Posterior vena cava (tissue), 2 donors: ENCODE measurements around the gene CAB39. TPM values are rescaled to one million over a fixed set of nuclear protein-coding genes. Genes with fewer than 3 reads are reported as not detected.

Experiments used
- DNase-seq: peaks from one replicate; pipeline ENCODE4 v3.0.0-alpha.2; 2020; ENCODE audit warnings: low spot score
- intact Hi-C, 2 donors: fragments of 100-400 bp; cut with DNase I; formaldehyde crosslinking; loops; one replicate each; pipeline versions ENCODE4 v1.14.1 to v1.14.2; 2022 to 2023
- long read RNA-seq, 2 donors: library from polyadenylated mRNA; unstranded; transcript quantifications; one replicate each; pipeline ENCODE4 v2.0.0, GENCODE V29; 2020 to 2021
- total RNA-seq, 2 donors: library from RNA; stranded (reverse); fragmentation: NEBNext Ultra II Directional; extraction: Animal tissue kit (Norgen Biotek cat#: 25700); gene quantifications; one replicate each; pipeline ENCODE4 v1.2.1, GENCODE V29; 2021
- donor health status: DM: yes; HTN: yes; CAD: no.
- donor health status: DM: yes; HTN: yes; CAD: no.

The CAB39 gene
- 10 to 100 TPM; 62.3 to 76.0 TPM for total RNA-seq
- long read RNA-seq, donor 1, transcript CAB39-201 (9 exons, 3,826 nt): major isoform, 25 of 32 reads
- long read RNA-seq, donor 1, partial matches to known transcripts: 1 of 32 reads
- long read RNA-seq, donor 1, other reads (novel, unspliced or antisense): 6 of 32 reads
- long read RNA-seq, donor 2, partial matches to known transcripts: 2 of 15 reads
- long read RNA-seq, donor 2, other reads (novel, unspliced or antisense): 11 of 15 reads

- intact Hi-C loops: loop anchor here in 1 of 2 donors (5.0 kb wide), 1 partner anchor 85 kb away; no protein-coding TSS in a partner anchor
- peak; percentile 96 for DNase-seq
Measured at GRCh38 chr2:230712443-230713330, at the start of gene CAB39. CAB39 (plus strand) TSS chr2:230712842; CDS start chr2:230760002, 47,160 bp downstream.

GRCh38 chr2:230664128-230664527 lies 48.5 kb upstream of the CAB39 start:
- peak; percentile 34 for DNase-seq
- intact Hi-C loops: no loop called here

GRCh38 chr2:230664844-230665243 lies 47.8 kb upstream of the CAB39 start:
- DNase-seq: peak; percentile 58
- intact Hi-C loops: no loop called here

GRCh38 chr2:230665263-230665691 lies 47.4 kb upstream of the CAB39 start:
- intact Hi-C loops: no loop called here
- peak; percentile 73 for DNase-seq

GRCh38 chr2:230666446-230666845 lies 46.2 kb upstream of the CAB39 start:
- intact Hi-C loops: loop anchor here in 1 of 2 donors (1.0 kb wide), 1 partner anchor 16 kb away; no protein-coding TSS in a partner anchor
- peak; percentile 40 for DNase-seq

- intact Hi-C loops: loop anchor here in 1 of 2 donors (1.0 kb wide), 1 partner anchor 15 kb away; no protein-coding TSS in a partner anchor
- DNase-seq: peak; percentile 78
Measured at GRCh38 chr2:230666885-230667712, 45.5 kb upstream of the CAB39 start.

- DNase-seq: peak; percentile 79
- intact Hi-C loops: no loop called here
Measured at GRCh38 chr2:230668184-230668938, 44.3 kb upstream of the CAB39 start.

- intact Hi-C loops: no loop called here
- DNase-seq: peak; percentile 9
Measured at GRCh38 chr2:230668939-230669303, 43.7 kb upstream of the CAB39 start.

- DNase-seq: peak; percentile 52
- intact Hi-C loops: no loop called here
Measured at GRCh38 chr2:230669386-230669950, 43.2 kb upstream of the CAB39 start.

GRCh38 chr2:230671117-230671516 lies 41.5 kb upstream of the CAB39 start:
- intact Hi-C loops: loop anchor here in 1 of 2 donors (10.0 kb wide), 1 partner anchor 1376 kb away; no protein-coding TSS in a partner anchor
- DNase-seq: no peak

GRCh38 chr2:230672836-230673235 lies 39.8 kb upstream of the CAB39 start:
- intact Hi-C loops: loop anchor here in 1 of 2 donors (10.0 kb wide), 1 partner anchor 1378 kb away; no protein-coding TSS in a partner anchor
- no peak for DNase-seq

GRCh38 chr2:230674401-230674800 lies 38.2 kb upstream of the CAB39 start:
- intact Hi-C loops: loop anchor here in 1 of 2 donors (10.0 kb wide), 1 partner anchor 1380 kb away; no protein-coding TSS in a partner anchor
- DNase-seq: peak; percentile 64

- peak; percentile 44 for DNase-seq
- intact Hi-C loops: loop anchor here in 1 of 2 donors (10.0 kb wide), 1 partner anchor 1380 kb away; no protein-coding TSS in a partner anchor
Measured at GRCh38 chr2:230674966-230675672, 37.5 kb upstream of the CAB39 start.

GRCh38 chr2:230676546-230676945 lies 36.1 kb upstream of the CAB39 start:
- intact Hi-C loops: loop anchor here in 1 of 2 donors (10.0 kb wide), 1 partner anchor 1382 kb away; no protein-coding TSS in a partner anchor
- peak; percentile 11 for DNase-seq

- intact Hi-C loops: loop anchor here in 1 of 2 donors (10.0 kb wide), 1 partner anchor 1383 kb away; no protein-coding TSS in a partner anchor
- peak; percentile 22 for DNase-seq
Measured at GRCh38 chr2:230677201-230677946, 35.3 kb upstream of the CAB39 start.

GRCh38 chr2:230678018-230678417 lies 34.6 kb upstream of the CAB39 start:
- DNase-seq: peak; percentile 28
- intact Hi-C loops: loop anchor here in 1 of 2 donors (10.0 kb wide), 1 partner anchor 1383 kb away; no protein-coding TSS in a partner anchor
